Fibroblast of lung (primary cell): Measurements from ENCODE around the gene LRRC10B.

Source experiments
- EZH2 ChIP-seq: IDR thresholded peaks from 2 replicates; pipeline ENCODE4 v1.5.1; 2012; ENCODE audit warnings: low read length, control low read depth, mild to moderate bottlenecking; ENCODE audit errors: missing control alignments
- TF ChIP-seq, protein P1 (sequence below), 2 donors: IDR thresholded peaks in 1 of 2; conservative IDR thresholded peaks in 1 of 2; 1 replicate in 1 of 2; 2 replicates in 1 of 2; pipeline ENCODE4 v1.5.1; 2011 to 2012; ENCODE audit warnings: low read length in 2 of 2, control low read depth in 1 of 2, inconsistent platforms in 1 of 2, low read depth in 1 of 2, mild to moderate bottlenecking in 1 of 2

DNA sequence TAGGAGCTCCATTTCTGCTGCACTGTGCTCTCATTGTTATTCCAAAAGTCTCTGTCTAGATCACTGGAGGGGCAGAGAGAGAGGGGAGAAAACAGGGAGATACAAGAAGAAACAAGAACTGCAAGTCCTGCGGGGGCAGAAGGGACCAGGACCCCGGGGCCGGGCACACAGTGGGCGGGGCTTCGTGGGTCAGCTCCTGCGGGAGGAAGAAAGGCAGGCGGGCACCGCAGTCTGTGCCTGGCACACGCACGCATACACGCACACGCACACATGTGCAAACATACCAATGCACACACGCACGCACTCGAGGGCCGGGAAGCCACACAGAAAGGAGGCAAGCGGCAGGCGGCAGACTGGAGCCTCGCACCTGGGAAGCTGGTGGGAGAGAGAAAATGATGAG, 38.7 kb downstream of the LRRC10B start:
- no peak for TF ChIP-seq EZH2
- TF ChIP-seq, protein P1, sequence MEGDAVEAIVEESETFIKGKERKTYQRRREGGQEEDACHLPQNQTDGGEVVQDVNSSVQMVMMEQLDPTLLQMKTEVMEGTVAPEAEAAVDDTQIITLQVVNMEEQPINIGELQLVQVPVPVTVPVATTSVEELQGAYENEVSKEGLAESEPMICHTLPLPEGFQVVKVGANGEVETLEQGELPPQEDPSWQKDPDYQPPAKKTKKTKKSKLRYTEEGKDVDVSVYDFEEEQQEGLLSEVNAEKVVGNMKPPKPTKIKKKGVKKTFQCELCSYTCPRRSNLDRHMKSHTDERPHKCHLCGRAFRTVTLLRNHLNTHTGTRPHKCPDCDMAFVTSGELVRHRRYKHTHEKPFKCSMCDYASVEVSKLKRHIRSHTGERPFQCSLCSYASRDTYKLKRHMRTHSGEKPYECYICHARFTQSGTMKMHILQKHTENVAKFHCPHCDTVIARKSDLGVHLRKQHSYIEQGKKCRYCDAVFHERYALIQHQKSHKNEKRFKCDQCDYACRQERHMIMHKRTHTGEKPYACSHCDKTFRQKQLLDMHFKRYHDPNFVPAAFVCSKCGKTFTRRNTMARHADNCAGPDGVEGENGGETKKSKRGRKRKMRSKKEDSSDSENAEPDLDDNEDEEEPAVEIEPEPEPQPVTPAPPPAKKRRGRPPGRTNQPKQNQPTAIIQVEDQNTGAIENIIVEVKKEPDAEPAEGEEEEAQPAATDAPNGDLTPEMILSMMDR (conservative IDR thresholded peaks at IDR 0.05 in 1 of 2, IDR thresholded peaks at IDR 0.05 in 1 of 2; ENCODE audit: low read depth in 1 of 2, low read length in 2 of 2), result no peak
